Testis (tissue), 3 donors: ENCODE measurements around the gene CORIN. TPM values are rescaled to one million over a fixed set of nuclear protein-coding genes. Genes with fewer than 3 reads are reported as not detected.

Experiments used
- DNase-seq: peaks from one replicate; pipeline ENCODE4 v3.0.0-alpha.2; 2019
- H3K27ac ChIP-seq, 2 donors: fragments of 200-600 bp; sonication (generic); one replicate each; pipeline ENCODE4 v1.5.1; 2019
- H3K27me3 ChIP-seq: fragments of 200-600 bp; sonication (generic); one replicate; pipeline ENCODE4 v1.5.1; 2019
- H3K36me3 ChIP-seq: fragments of 200-600 bp; sonication (generic); one replicate; pipeline ENCODE4 v1.5.1; 2017; ENCODE audit warnings: low read depth; ENCODE audit errors: missing control alignments
- H3K4me1 ChIP-seq: fragments of 200-600 bp; sonication (generic); one replicate; pipeline ENCODE4 v1.5.1; 2019
- H3K4me3 ChIP-seq, 2 donors: fragments of 200-600 bp; sonication (generic); one replicate each; pipeline ENCODE4 v1.5.1; 2017 to 2019
- H3K9me3 ChIP-seq: fragments of 200-600 bp; sonication (generic); one replicate; pipeline ENCODE4 v1.5.1; 2017
- POLR2A ChIP-seq: fragments of 450-650 bp; IDR thresholded peaks from one replicate; pipeline ENCODE4 v1.6.1; 2017; ENCODE audit warnings: antibody characterized with exemption, mild to moderate bottlenecking, moderate library complexity
- WGBS, 2 donors: methylation state at CpG; one replicate each; pipeline ENCODE4 v1.1.5; 2018; 5-methylcytosine and 5-hydroxymethylcytosine counted together
- intact Hi-C: fragments of 100-400 bp; cut with DNase I; formaldehyde crosslinking; loops from one replicate; pipeline ENCODE4 v1.15.1; 2023; ENCODE audit warnings: low total_unique reads
- polyA plus RNA-seq: library from polyadenylated mRNA; stranded (reverse); fragments of 350-450 nt; fragmentation: Illumina TruSeq; extraction: RNeasy Lipid Tissue Mini Kit (QIAGEN cat#74804); gene quantifications from one replicate; pipeline ENCODE4 v1.2.3, GENCODE V29; 2014; ENCODE audit warnings: low read depth, low replicate concordance; ENCODE audit not compliant: insufficient read depth
- total RNA-seq, 2 donors: library from RNA; depleted of rRNA; stranded (reverse); fragments of >200 nt; gene quantifications; one replicate each; pipeline ENCODE4 v1.2.3, GENCODE V29; 2016
- TF ChIP-seq, protein P1 (sequence below), 3 experiments: fragments of 450-650 bp in 2 of 3; fragments of 200-600 bp in 1 of 3; sonication (generic) in 1 of 3; IDR thresholded peaks; one replicate each; pipeline ENCODE4 v1.5.1; 2016 to 2019; ENCODE audit warnings: antibody characterized with exemption in 3 of 3, mild to moderate bottlenecking in 2 of 3, moderate library complexity in 1 of 3

The CORIN gene
- total and polyA plus RNA-seq, 3 donors from 2014 or later: 4.6 to 6.1 (median 4.7) TPM

DNA sequence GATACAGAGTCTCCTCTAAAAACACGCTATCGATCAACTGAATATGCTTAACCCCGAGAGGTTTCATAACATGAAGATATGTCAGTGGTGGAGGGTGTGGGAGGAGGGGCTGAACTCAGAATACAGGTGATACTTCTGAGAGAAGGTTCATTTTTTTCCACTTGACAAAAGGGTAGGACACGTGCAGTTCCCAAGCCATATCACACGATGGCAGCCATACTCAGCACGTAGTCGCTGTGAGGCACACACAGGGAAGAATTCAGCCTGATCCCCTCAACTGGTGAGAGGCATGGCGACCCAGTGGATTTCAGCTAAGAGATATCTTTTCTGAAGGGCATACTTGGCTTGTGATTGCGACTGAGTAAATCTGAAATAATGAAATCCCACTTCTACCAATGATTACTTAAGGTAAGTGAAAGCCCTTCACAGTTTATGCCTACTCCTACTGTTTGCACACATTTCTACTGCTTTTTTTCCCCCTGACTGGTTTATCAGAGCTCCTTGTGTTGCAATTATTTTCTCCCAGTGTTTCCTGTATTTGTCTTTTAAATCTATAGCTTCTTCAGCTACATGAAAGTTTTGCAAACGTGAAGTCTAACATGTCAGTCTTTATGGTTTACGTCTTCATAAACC lies 133.1 kb downstream of the CORIN start:
- intact Hi-C loops: no loop called here
- WGBS, 2 donors: 58 to 60% methylated on average over 11 of the region's 11 CpGs
- TF ChIP-seq, protein P1, sequence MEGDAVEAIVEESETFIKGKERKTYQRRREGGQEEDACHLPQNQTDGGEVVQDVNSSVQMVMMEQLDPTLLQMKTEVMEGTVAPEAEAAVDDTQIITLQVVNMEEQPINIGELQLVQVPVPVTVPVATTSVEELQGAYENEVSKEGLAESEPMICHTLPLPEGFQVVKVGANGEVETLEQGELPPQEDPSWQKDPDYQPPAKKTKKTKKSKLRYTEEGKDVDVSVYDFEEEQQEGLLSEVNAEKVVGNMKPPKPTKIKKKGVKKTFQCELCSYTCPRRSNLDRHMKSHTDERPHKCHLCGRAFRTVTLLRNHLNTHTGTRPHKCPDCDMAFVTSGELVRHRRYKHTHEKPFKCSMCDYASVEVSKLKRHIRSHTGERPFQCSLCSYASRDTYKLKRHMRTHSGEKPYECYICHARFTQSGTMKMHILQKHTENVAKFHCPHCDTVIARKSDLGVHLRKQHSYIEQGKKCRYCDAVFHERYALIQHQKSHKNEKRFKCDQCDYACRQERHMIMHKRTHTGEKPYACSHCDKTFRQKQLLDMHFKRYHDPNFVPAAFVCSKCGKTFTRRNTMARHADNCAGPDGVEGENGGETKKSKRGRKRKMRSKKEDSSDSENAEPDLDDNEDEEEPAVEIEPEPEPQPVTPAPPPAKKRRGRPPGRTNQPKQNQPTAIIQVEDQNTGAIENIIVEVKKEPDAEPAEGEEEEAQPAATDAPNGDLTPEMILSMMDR (IDR thresholded peaks at IDR 0.05): no peak
- TF ChIP-seq POLR2A: no peak
- Histone ChIP-seq H3K9me3 (no peaks in the 10 kb centered on the region), H3K4me3 (no peak overlapping the region), H3K4me1 (no peaks in the 10 kb centered on the region), H3K27ac (no peak overlapping the region), H3K27me3 (no peaks in the 10 kb centered on the region), H3K36me3 (no peaks in the 10 kb centered on the region)
- peak; percentile 42 for DNase-seq

DNA sequence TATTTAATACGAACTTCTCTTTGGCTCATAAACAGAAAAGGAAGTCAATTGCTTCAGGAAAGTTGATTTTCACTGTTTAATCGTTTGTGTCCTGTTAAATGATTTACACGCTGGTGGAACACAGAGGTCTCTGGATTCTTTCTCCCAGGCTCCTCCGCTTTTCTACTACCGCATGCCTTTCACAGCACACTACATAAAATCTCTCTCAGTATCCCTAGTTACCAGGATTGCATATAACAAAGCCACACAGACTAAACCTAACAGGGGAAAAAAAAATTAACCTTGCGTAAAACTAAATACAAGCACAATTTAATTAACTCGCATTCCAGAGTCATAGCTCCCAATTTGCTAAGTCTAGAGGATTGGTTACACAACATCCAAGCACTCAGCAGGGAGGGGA lies 133.9 kb downstream of the CORIN start:
- no peak overlapping the region for H3K4me3 ChIP-seq
- H3K27ac ChIP-seq: no peak overlapping the region
- H3K36me3 ChIP-seq: no peaks in the 10 kb centered on the region
- no peaks in the 10 kb centered on the region for H3K4me1 ChIP-seq
- WGBS, 2 donors: 75% methylated on average over 7 of the region's 7 CpGs
- no peak for TF ChIP-seq POLR2A
- TF ChIP-seq, protein P1 (IDR thresholded peaks at IDR 0.05): no peak
- no peaks in the 10 kb centered on the region for H3K27me3 ChIP-seq
- no peaks in the 10 kb centered on the region for H3K9me3 ChIP-seq
- intact Hi-C loops: no loop called here
- no peak for DNase-seq

DNA sequence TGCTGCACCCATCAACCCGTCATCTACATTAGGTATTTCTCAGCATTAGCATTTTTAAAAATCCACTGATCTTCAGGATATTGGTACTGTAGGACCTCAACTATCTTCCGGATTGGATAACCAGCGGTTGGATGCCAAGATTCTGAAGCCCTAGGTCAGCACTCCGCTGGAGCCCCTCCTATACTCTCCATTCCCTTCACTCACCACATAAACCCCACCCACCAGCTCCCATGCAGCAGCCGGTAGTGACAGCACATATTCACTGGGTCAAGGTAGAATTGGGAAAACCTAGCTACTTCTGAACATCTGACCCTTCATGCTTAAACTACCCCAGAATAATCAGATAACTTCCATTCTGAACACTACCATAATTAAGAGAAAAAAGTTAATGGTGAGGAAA lies 134.9 kb downstream of the CORIN start:
- TF ChIP-seq POLR2A: no peak
- TF ChIP-seq, protein P1 (IDR thresholded peaks at IDR 0.05): no peak
- Histone ChIP-seq H3K27ac (no peak overlapping the region), H3K4me1 (no peaks in the 10 kb centered on the region), H3K4me3 (no peak overlapping the region), H3K36me3 (no peaks in the 10 kb centered on the region), H3K9me3 (no peaks in the 10 kb centered on the region), H3K27me3 (no peaks in the 10 kb centered on the region)
- intact Hi-C loops: no loop called here
- DNase-seq: no peak
- WGBS, 2 donors: 88 to 95% methylated on average over 5 of the region's 5 CpGs

DNA sequence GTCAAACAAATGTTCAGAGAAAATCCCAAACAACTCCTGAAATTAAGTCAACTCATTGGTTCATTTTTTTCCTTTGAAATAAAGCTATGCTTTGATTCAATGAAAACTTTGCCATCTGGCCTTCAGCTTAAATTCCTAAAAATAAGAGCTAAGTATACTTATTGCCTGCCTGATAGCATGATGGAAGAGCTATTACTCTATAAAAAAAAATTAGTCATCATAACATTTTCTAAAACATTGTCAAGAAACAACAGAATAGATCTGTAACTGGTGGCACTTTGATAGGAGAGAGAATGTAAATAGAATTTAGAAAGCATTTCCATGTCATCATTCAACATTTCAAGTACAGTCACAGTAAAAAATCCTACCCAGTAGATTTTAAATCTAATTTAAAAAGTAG lies 136.6 kb downstream of the CORIN start:
- Histone ChIP-seq H3K27me3 (no peaks in the 10 kb centered on the region), H3K36me3 (no peaks in the 10 kb centered on the region), H3K27ac (no peak overlapping the region), H3K4me1 (no peaks in the 10 kb centered on the region), H3K9me3 (no peaks in the 10 kb centered on the region), H3K4me3 (no peak overlapping the region)
- intact Hi-C loops: no loop called here
- no peak for TF ChIP-seq POLR2A
- TF ChIP-seq, protein P1 (IDR thresholded peaks at IDR 0.05): no peak
- no peak for DNase-seq

DNA sequence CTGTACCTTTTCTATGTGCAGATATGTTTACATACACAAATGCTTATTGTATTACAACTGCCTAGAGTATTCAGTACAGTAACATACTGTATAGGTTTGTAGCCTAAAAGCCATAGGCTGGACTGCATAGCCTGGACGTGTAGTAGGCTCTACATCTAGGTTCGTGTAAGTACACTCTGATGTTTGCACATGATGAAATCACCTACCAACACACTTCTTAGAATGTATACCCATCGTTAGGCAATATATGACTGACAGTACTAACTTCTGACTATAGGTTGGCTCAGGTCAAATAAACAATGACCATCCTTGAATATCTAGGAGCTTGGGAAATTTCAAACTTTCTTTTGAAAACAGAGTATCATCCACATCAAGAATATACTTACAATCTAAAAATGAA lies 139.0 kb downstream of the CORIN start:
- no peaks in the 10 kb centered on the region for H3K36me3 ChIP-seq
- no peak overlapping the region for H3K4me3 ChIP-seq
- no peaks in the 10 kb centered on the region for H3K9me3 ChIP-seq
- H3K27me3 ChIP-seq: no peaks in the 10 kb centered on the region
- WGBS, 2 donors: 88 to 90% methylated on average over 3 of the region's 3 CpGs
- no peaks in the 10 kb centered on the region for H3K4me1 ChIP-seq
- no peak overlapping the region for H3K27ac ChIP-seq
- DNase-seq: no peak
- intact Hi-C loops: no loop called here
- no peak for TF ChIP-seq POLR2A
- TF ChIP-seq, protein P1 (IDR thresholded peaks at IDR 0.05): no peak
